OCI-LY3 (cell line): ENCODE results near the gene PNKP.

Source experiments
- H2AFZ ChIP-seq: fragments of 200-600, 300-600 bp; shearing (Covaris generic); 2 replicates; pipeline ENCODE4 v1.6.0; 2014; ENCODE audit warnings: antibody characterized with exemption, low read depth, low read length
- H3K27ac ChIP-seq: fragments of 200-600, 300-600 bp; sonication (generic); 2 replicates; pipeline ENCODE4 v1.5.1; 2014; ENCODE audit warnings: mild to moderate bottlenecking, low read length, moderate library complexity, mixed read lengths
- H3K27me3 ChIP-seq: fragments of 200-600, 300-600 bp; sonication (generic); 2 replicates; pipeline ENCODE4 v1.6.1; 2014; ENCODE audit warnings: low read depth, low read length, mixed read lengths
- H3K36me3 ChIP-seq: fragments of 200-600, 300-600 bp; sonication (generic); replicated peaks from 2 replicates; pipeline ENCODE3; 2014; ENCODE audit warnings: low read depth, low read length, mixed read lengths
- H3K4me1 ChIP-seq: fragments of 300-600, 200-600 bp; sonication (generic); 2 replicates; pipeline ENCODE4 v1.6.1; 2014; ENCODE audit warnings: low read length, mixed read lengths
- H3K4me2 ChIP-seq: fragments of 200-600, 300-600 bp; sonication (generic); 2 replicates; pipeline ENCODE4 v1.6.1; 2014; ENCODE audit warnings: low read length, mixed read lengths
- H3K4me3 ChIP-seq: fragments of 300-600, 200-600 bp; sonication (generic); 2 replicates; pipeline ENCODE4 v1.5.1; 2014; ENCODE audit warnings: antibody characterized with exemption, mild to moderate bottlenecking, low read length, moderate library complexity
- H3K79me2 ChIP-seq: fragments of 300-600, 200-600 bp; shearing (Covaris generic); 2 replicates; pipeline ENCODE4 v1.6.1; 2014; ENCODE audit warnings: mild to moderate bottlenecking, low read length, mixed read lengths
- H3K9ac ChIP-seq: fragments of 300-600, 200-600 bp; shearing (Covaris generic); 2 replicates; pipeline ENCODE4 v1.6.0; 2014; ENCODE audit warnings: mild to moderate bottlenecking, low read length, moderate library complexity
- H3K9me3 ChIP-seq: fragments of 200-600, 300-600 bp; shearing (Covaris generic); 2 replicates; pipeline ENCODE4 v1.6.1; 2014; ENCODE audit warnings: low read length, mixed read lengths; ENCODE audit not compliant: insufficient read depth
- H4K20me1 ChIP-seq: fragments of 200-600, 300-600 bp; sonication (generic); 2 replicates; pipeline ENCODE4 v1.6.1; 2016; ENCODE audit warnings: low read length, mixed read lengths; ENCODE audit not compliant: insufficient read depth
- EZH2phosphoT487 ChIP-seq: fragments of 200-600 bp; shearing (Covaris generic); IDR thresholded peaks from 2 replicates; pipeline ENCODE4 v1.6.1; 2018; ENCODE audit warnings: antibody characterized with exemption, mixed run types, low read depth
- TF ChIP-seq, protein P1 (sequence below): fragments of 200-600, 300-600 bp; sonication (generic); IDR thresholded peaks from 2 replicates; pipeline ENCODE4 v1.5.1; 2014; ENCODE audit warnings: antibody characterized with exemption, low read length, low read depth

Gene PNKP

DNA sequence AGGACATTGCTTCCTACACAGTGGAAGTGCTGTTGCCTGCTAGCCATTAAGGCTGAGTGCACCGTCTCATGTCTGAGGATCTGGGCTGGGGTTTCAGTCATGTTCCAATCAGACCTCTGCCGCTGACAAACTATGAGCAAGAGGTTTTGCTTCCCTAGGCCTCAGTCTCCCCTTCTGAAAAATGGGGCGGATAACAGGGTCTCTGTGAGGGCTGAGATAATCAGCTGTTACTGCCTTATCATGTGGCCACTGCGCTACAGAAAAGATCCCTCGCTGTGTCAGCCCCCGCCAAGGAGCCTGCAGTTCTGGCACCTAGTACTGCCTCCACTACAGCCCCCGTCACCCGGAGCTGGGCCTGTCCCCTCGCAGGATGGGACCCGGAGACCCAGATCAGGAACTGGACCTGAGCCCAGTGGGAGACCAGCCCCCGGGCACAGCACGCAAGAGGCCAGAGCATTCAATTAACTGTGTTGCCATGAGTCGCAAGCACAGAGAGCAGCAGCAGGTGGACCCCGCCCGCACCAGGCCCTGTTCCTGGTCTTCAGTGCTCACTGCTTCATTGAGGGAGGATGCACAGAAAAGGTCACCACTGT lies 3.0 kb upstream of the PNKP start:
- Histone ChIP-seq H3K79me2 (peaks cover 26% of the 10 kb centered on the region), H4K20me1 (no peaks in the 10 kb centered on the region), H3K4me3 (peak overlapping the region; percentile 61), H3K4me2 (peak overlapping the region; percentile 43), H3K27ac (no peak overlapping the region), H3K9me3 (no peaks in the 10 kb centered on the region), H3K27me3 (no peaks in the 10 kb centered on the region), H3K36me3 (peaks cover 3% of the 10 kb centered on the region), H2AFZ (no peak overlapping the region), H3K9ac (peak overlapping the region; percentile 26; the same call in 1 of the 2 replicates), H3K4me1 (peaks cover 11% of the 10 kb centered on the region)
- TF ChIP-seq, protein P1, sequence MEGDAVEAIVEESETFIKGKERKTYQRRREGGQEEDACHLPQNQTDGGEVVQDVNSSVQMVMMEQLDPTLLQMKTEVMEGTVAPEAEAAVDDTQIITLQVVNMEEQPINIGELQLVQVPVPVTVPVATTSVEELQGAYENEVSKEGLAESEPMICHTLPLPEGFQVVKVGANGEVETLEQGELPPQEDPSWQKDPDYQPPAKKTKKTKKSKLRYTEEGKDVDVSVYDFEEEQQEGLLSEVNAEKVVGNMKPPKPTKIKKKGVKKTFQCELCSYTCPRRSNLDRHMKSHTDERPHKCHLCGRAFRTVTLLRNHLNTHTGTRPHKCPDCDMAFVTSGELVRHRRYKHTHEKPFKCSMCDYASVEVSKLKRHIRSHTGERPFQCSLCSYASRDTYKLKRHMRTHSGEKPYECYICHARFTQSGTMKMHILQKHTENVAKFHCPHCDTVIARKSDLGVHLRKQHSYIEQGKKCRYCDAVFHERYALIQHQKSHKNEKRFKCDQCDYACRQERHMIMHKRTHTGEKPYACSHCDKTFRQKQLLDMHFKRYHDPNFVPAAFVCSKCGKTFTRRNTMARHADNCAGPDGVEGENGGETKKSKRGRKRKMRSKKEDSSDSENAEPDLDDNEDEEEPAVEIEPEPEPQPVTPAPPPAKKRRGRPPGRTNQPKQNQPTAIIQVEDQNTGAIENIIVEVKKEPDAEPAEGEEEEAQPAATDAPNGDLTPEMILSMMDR, result no peak
- TF ChIP-seq EZH2phosphoT487, result no peak

DNA sequence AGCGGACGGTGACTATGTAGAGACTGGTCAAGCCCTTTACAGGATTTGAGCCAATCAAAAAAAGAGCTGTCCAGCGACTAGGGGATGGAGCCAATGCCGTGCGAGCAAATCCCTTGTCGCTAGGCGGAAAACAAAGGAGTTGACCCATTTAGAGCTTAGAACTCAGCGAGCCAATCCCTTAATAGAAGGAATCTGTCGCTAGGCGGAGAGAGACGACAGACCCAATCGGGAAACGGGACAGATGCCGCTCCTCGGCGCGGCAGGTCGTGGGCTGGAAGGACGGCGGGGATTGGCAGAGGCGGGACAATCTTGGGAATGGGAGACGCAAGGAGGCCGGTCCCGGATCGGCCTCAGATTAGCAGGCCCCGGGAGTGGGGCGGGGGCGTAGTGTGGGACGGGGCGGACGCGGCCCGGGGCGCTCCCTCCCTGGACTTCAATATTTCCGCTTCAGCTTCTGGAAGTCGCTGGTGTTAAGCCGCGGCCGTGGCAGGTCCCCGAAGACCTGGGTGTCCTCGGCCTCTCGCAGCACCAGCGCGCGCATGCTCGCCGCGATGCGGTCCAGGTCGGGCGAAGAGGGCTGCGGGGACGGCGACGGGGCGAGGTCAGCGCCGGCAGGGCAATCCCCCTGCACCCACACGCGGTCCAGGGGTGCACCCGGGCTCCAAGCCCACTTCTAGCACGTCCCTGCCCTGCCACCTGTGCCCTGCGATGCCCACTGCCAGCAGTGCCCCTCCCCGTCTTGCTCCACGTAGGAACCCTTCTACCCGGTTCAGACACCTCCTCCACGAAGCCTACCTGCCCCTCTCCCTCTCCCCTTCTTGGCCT lies 2.3 kb upstream of the PNKP start:
- Histone ChIP-seq H2AFZ (no peak overlapping the region), H3K36me3 (peaks cover 8% of the 10 kb centered on the region)

DNA sequence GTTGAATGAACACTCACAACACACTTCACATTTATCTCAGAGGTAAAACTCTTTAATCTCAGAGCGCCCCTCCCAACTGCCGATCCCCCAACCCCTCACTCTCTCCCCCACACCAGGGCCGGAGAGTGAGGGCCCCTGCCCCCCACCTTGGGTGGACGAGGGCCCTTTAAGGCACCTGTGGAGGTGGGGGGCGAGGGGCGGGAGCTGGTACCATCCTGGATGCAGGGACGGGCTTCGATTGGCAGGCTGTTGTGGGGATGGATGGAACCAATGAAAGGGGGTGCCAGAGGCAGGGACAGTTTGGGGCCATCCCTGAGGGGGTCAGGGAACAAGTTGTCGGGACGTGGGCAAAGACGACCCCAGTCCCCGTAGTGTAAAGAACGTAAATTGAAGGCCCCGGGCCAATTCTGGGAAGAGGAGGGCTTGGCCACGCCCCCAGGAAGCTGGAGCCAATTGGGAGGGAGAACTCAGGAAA lies 1.7 kb upstream of the PNKP start:
- Histone ChIP-seq H3K4me1 (peaks cover 8% of the 10 kb centered on the region), H3K4me3 (peak overlapping the region; percentile 61), H3K79me2 (peaks cover 26% of the 10 kb centered on the region), H3K9me3 (no peaks in the 10 kb centered on the region), H3K27me3 (no peaks in the 10 kb centered on the region), H2AFZ (no peak overlapping the region), H3K4me2 (peak overlapping the region; percentile 46), H4K20me1 (no peaks in the 10 kb centered on the region), H3K9ac (no peak overlapping the region), H3K36me3 (peaks cover 15% of the 10 kb centered on the region), H3K27ac (no peak overlapping the region)
- TF ChIP-seq, protein P1, result no peak
- no peak for TF ChIP-seq EZH2phosphoT487

More for the DNA sequence above, 2.3 kb upstream of the PNKP start:
- no peak overlapping the region for H3K27ac ChIP-seq
- peaks cover 8% of the 10 kb centered on the region for H3K4me1 ChIP-seq
- no peaks in the 10 kb centered on the region for H3K27me3 ChIP-seq
- peak overlapping the region; percentile 26; the same call in 1 of the 2 replicates for H3K9ac ChIP-seq
- no peaks in the 10 kb centered on the region for H4K20me1 ChIP-seq
- TF ChIP-seq, protein P1, result no peak
- TF ChIP-seq EZH2phosphoT487, result no peak
- peak overlapping the region; percentile 61 for H3K4me3 ChIP-seq
- no peaks in the 10 kb centered on the region for H3K9me3 ChIP-seq
- H3K79me2 ChIP-seq, result peaks cover 26% of the 10 kb centered on the region
- peak overlapping the region; percentile 43 for H3K4me2 ChIP-seq

DNA sequence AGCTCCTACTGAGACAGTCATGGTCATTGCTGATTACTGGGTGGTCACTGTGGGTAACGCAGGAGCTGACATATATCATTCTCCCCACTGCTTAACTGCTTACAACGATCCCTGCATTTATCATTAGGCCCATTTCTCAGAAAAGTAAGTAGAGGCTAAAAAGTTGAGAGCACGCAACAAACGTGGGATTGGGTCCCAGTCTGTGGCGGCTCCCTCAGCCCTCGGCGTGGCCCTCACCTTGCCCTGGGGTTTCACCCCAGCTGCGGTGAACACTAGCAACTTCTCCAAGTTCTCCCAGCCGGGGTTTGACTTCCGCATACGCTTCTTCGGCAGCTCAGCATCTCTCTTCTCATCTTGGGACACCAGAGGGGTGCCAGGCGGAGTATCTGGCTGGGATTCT lies 2.5 kb downstream of the PNKP start:
- Histone ChIP-seq H4K20me1 (no peaks in the 10 kb centered on the region), H2AFZ (no peak overlapping the region), H3K9ac (no peak overlapping the region), H3K36me3 (peaks cover 42% of the 10 kb centered on the region), H3K27ac (no peak overlapping the region), H3K4me3 (no peak overlapping the region), H3K4me2 (no peak overlapping the region), H3K9me3 (no peaks in the 10 kb centered on the region), H3K27me3 (no peaks in the 10 kb centered on the region), H3K79me2 (peaks cover 26% of the 10 kb centered on the region), H3K4me1 (peaks cover 8% of the 10 kb centered on the region)
- TF ChIP-seq, protein P1, result no peak
- TF ChIP-seq EZH2phosphoT487, result no peak
